Neural cell (in vitro differentiated cells): ENCODE results near the gene LIMS1. TPM values are rescaled to one million over a fixed set of nuclear protein-coding genes. Genes with fewer than 3 reads are reported as not detected.

Source experiments
- H2AFZ ChIP-seq: fragments of 200-600, 300-800 bp; sonication (generic), shearing (Covaris generic); 2 replicates; pipeline ENCODE4 v1.6.0; 2014; ENCODE audit warnings: low read depth, mild to moderate bottlenecking, antibody characterized with exemption, low read length, moderate library complexity
- H3F3A ChIP-seq: fragments of 200-600 bp; shearing (Covaris generic); 2 replicates; pipeline ENCODE4 v1.6.1; 2016; ENCODE audit warnings: mild to moderate bottlenecking, moderate library complexity, mixed read lengths, antibody characterized with exemption, low read length; ENCODE audit not compliant: insufficient read depth, poor library complexity, severe bottlenecking
- H3K27ac ChIP-seq: fragments of 200-600, 300-800 bp; sonication (generic), shearing (Covaris generic); 2 replicates; pipeline ENCODE4 v1.5.1; 2014; ENCODE audit warnings: mild to moderate bottlenecking, low read length, moderate library complexity
- H3K27me3 ChIP-seq: fragments of 300-800, 200-600 bp; sonication (generic), shearing (Covaris generic); 2 replicates; pipeline ENCODE4 v1.6.0; 2014; ENCODE audit warnings: mild to moderate bottlenecking, low read depth, low read length, moderate library complexity; ENCODE audit not compliant: insufficient read depth
- H3K36me3 ChIP-seq: fragments of 300-800, 200-600 bp; sonication (generic), shearing (Covaris generic); 2 replicates; pipeline ENCODE4 v1.5.1; 2014; ENCODE audit warnings: mild to moderate bottlenecking, antibody characterized with exemption, low read length, moderate library complexity; ENCODE audit not compliant: insufficient read depth
- H3K4me2 ChIP-seq: fragments of 300-800, 200-600 bp; sonication (generic), shearing (Covaris generic); 2 replicates; pipeline ENCODE4 v1.6.0; 2014; ENCODE audit warnings: mild to moderate bottlenecking, low read length
- H3K4me3 ChIP-seq: fragments of 300-800, 200-600 bp; sonication (generic), shearing (Covaris generic); 2 replicates; pipeline ENCODE4 v1.5.1; 2014; ENCODE audit warnings: mild to moderate bottlenecking, low read length, moderate library complexity
- H3K79me2 ChIP-seq: fragments of 200-600 bp; shearing (Covaris generic); replicated peaks from 2 replicates; pipeline ENCODE4 v1.6.0; 2014; ENCODE audit warnings: mild to moderate bottlenecking, low read length, moderate library complexity; ENCODE audit not compliant: insufficient read depth
- H3K9ac ChIP-seq: fragments of 300-800, 200-600 bp; sonication (generic), shearing (Covaris generic); 2 replicates; pipeline ENCODE4 v1.6.1; 2016; ENCODE audit warnings: mild to moderate bottlenecking, low read length, mixed read lengths
- H3K9me2 ChIP-seq: fragments of 200-600 bp; shearing (Covaris generic); 2 replicates; pipeline ENCODE4 v1.6.1; 2016; ENCODE audit warnings: mild to moderate bottlenecking, low read length, mixed read lengths; ENCODE audit not compliant: insufficient read depth
- H3K9me3 ChIP-seq: fragments of 200-600, 300-800 bp; sonication (generic), shearing (Covaris generic); 2 replicates; pipeline ENCODE4 v1.6.1; 2016; ENCODE audit warnings: mild to moderate bottlenecking, mixed run types, low read length, moderate library complexity, mixed read lengths
- H4K20me1 ChIP-seq: fragments of 200-600 bp; shearing (Covaris generic); 2 replicates; pipeline ENCODE4 v1.6.1; 2016; ENCODE audit warnings: mild to moderate bottlenecking, mixed run types; ENCODE audit not compliant: insufficient read depth
- CTCF ChIP-seq: fragments of 450-650 bp; IDR thresholded peaks from 2 replicates; pipeline ENCODE4 v1.5.1; 2014; ENCODE audit warnings: antibody characterized with exemption, mild to moderate bottlenecking, moderate library complexity; ENCODE audit not compliant: poor library complexity, severe bottlenecking
- EP300 ChIP-seq: fragments of 450-650 bp; conservative IDR thresholded peaks from 2 replicates; pipeline ENCODE4 v1.6.1; 2014; ENCODE audit warnings: antibody characterized with exemption, mild to moderate bottlenecking, moderate library complexity; ENCODE audit not compliant: poor library complexity, severe bottlenecking
- MXI1 ChIP-seq: fragments of 450-650 bp; conservative IDR thresholded peaks from 2 replicates; pipeline ENCODE4 v1.6.1; 2014; ENCODE audit warnings: antibody characterized with exemption, mild to moderate bottlenecking; ENCODE audit not compliant: poor library complexity, severe bottlenecking
- POLR2AphosphoS5 ChIP-seq: IDR thresholded peaks from 2 replicates; pipeline ENCODE4 v1.6.1; 2012
- RAD21 ChIP-seq: fragments of 450-650 bp; conservative IDR thresholded peaks from 2 replicates; pipeline ENCODE4 v1.6.1; 2014; ENCODE audit warnings: antibody characterized with exemption, mild to moderate bottlenecking, moderate library complexity
- REST ChIP-seq: IDR thresholded peaks from 2 replicates; pipeline ENCODE4 v1.6.1; 2012; ENCODE audit warnings: borderline replicate concordance
- SMC3 ChIP-seq: fragments of 450-650 bp; conservative IDR thresholded peaks from 2 replicates; pipeline ENCODE4 v1.6.1; 2014; ENCODE audit warnings: antibody characterized with exemption, mild to moderate bottlenecking, moderate library complexity; ENCODE audit not compliant: poor library complexity
- TAF1 ChIP-seq: IDR thresholded peaks from 2 replicates; pipeline ENCODE4 v1.6.1; 2012; ENCODE audit warnings: low read depth
- polyA plus RNA-seq: library from polyadenylated mRNA; depleted of rRNA; stranded (reverse); fragments of >200 nt; gene quantifications from 2 replicates; pipeline ENCODE4 v1.2.3, GENCODE V29; 2014

The LIMS1 gene
- polyA plus RNA-seq, 1 donor from 2014 or later = 12.3 TPM

- no peaks in the 10 kb centered on the region for H3K9me2 ChIP-seq
- no peaks in the 10 kb centered on the region for H3K79me2 ChIP-seq
- H3K9me3 ChIP-seq = no peaks in the 10 kb centered on the region
- H3K4me2 ChIP-seq = no peak overlapping the region
- TF ChIP-seq MXI1 = no peak
- no peak for TF ChIP-seq SMC3
- no peak for TF ChIP-seq TAF1
- no peak for TF ChIP-seq CTCF
- no peak for TF ChIP-seq REST
- TF ChIP-seq POLR2AphosphoS5 = no peak
- TF ChIP-seq RAD21 = no peak
- TF ChIP-seq EP300 = no peak
- H3K27ac ChIP-seq = no peak overlapping the region
- H3K36me3 ChIP-seq = no peaks in the 10 kb centered on the region
- no peak overlapping the region for H3K9ac ChIP-seq
- no peaks in the 10 kb centered on the region for H4K20me1 ChIP-seq
- no peak overlapping the region for H2AFZ ChIP-seq
- no peak overlapping the region for H3K4me3 ChIP-seq
- no peaks in the 10 kb centered on the region for H3K27me3 ChIP-seq
- no peaks in the 10 kb centered on the region for H3F3A ChIP-seq
Observed at GRCh38 chr2:108580050-108580449, 45.8 kb downstream of the LIMS1 start.

- no peaks in the 10 kb centered on the region for H4K20me1 ChIP-seq
- H3K9ac ChIP-seq = no peak overlapping the region
- H3K4me3 ChIP-seq = no peak overlapping the region
- H3K9me2 ChIP-seq = no peaks in the 10 kb centered on the region
- H3K36me3 ChIP-seq = no peaks in the 10 kb centered on the region
- H3K27ac ChIP-seq = no peak overlapping the region
- H3K4me2 ChIP-seq = no peak overlapping the region
- H3K79me2 ChIP-seq = no peaks in the 10 kb centered on the region
- H3F3A ChIP-seq = no peaks in the 10 kb centered on the region
- TF ChIP-seq POLR2AphosphoS5 = no peak
- no peak for TF ChIP-seq REST
- no peak for TF ChIP-seq MXI1
- peak; percentile 57 for TF ChIP-seq CTCF
- no peak for TF ChIP-seq EP300
- no peak for TF ChIP-seq TAF1
- peak; percentile 57 for TF ChIP-seq SMC3
- TF ChIP-seq RAD21 = peak; percentile 63
- H2AFZ ChIP-seq = no peak overlapping the region
- H3K9me3 ChIP-seq = no peaks in the 10 kb centered on the region
- no peaks in the 10 kb centered on the region for H3K27me3 ChIP-seq
Observed at GRCh38 chr2:108583903-108584520, 49.7 kb downstream of the LIMS1 start.
